GM12878 (cell line): ENCODE results near the gene UGT1A7. TPM values are rescaled to one million over a fixed set of nuclear protein-coding genes. Genes with fewer than 3 reads are reported as not detected.

Experiments used
- ATAC-seq: fragments of 200-7000 bp; cut with Tn5 transposase; 3 replicates; pipeline ENCODE4 v1.9.1; 2020; ENCODE audit warnings: mild to moderate bottlenecking, moderate library complexity
- BruUV-seq: library from RNA; stranded (reverse); fragments of 400-500 nt; replicated peaks from 2 replicates; lab custom pipeline; 2021; lab: Mats Ljungman, UMichigan
- CTCF ChIA-PET: fragments of 300-600 bp; sonication (Branson Sonifier 250); formaldehyde crosslinking; extraction: SDS; loops from one replicate; lab custom pipeline; 2021; ENCODE audit warnings: inconsistent platforms; lab: Yijun Ruan, JAX
- POLR2A ChIA-PET: fragments of 350-600 bp; formaldehyde crosslinking; extraction: SDS; loops from one replicate; lab custom pipeline; 2021; ENCODE audit warnings: inconsistent platforms; lab: Charles Lee
- RAD21 ChIA-PET: fragments of 300-600 bp; sonication (Branson Sonifier 250); formaldehyde crosslinking; loops from one replicate; lab custom pipeline; 2023; ENCODE audit warnings: antibody characterized with exemption; ENCODE audit not compliant: unreplicated experiment; lab: Charles Lee
- SMC1A ChIA-PET: fragments of 300-600 bp; sonication (Branson Sonifier 250); formaldehyde crosslinking; loops from one replicate; lab custom pipeline; 2023; ENCODE audit not compliant: unreplicated experiment, uncharacterized antibody; lab: Charles Lee
- DNase-seq: peaks from one replicate; pipeline ENCODE4 v3.0.0-alpha.2; 2011; ENCODE audit warnings: low read depth, low spot score
- FAIRE-seq: peaks from 3 replicates; lab custom pipeline; 2011; peaks lifted over from hg19 to GRCh38; lab: Jason Lieb, UNC
- H2AFZ ChIP-seq: 2 replicates; pipeline ENCODE4 v1.6.0; 2011; ENCODE audit warnings: low read depth, low read length, control low read depth; ENCODE audit not compliant: control insufficient read depth
- H3K27ac ChIP-seq: 2 replicates; pipeline ENCODE4 v1.5.1; 2011; ENCODE audit warnings: control low read depth; ENCODE audit not compliant: control insufficient read depth, insufficient read depth
- H3K27me3 ChIP-seq, 2 experiments: replicated peaks in 1 of 2; 2 replicates each; pipeline versions ENCODE4 v1.6.0 to v1.6.1; 2011; ENCODE audit warnings: low read length in 1 of 2; ENCODE audit not compliant: control insufficient read depth in 2 of 2, insufficient read depth in 2 of 2
- H3K36me3 ChIP-seq, 2 experiments: 2 replicates each; pipeline ENCODE4 v1.5.1; 2011; ENCODE audit warnings: low read length in 1 of 2; ENCODE audit not compliant: control insufficient read depth in 2 of 2, insufficient read depth in 2 of 2
- H3K4me1 ChIP-seq: 2 replicates; pipeline ENCODE4 v1.6.1; 2011; ENCODE audit warnings: mild to moderate bottlenecking, low read length, moderate library complexity, mixed read lengths; ENCODE audit not compliant: control insufficient read depth, insufficient read depth
- H3K4me2 ChIP-seq: 2 replicates; pipeline ENCODE4 v1.6.0; 2011; ENCODE audit warnings: control low read depth; ENCODE audit not compliant: control insufficient read depth, insufficient read depth
- H3K4me3 ChIP-seq: fragments of 200-600 bp; sonication (generic); 2 replicates; pipeline ENCODE4 v1.5.1; 2016
- H3K79me2 ChIP-seq: 2 replicates; pipeline ENCODE4 v1.6.0; 2011; ENCODE audit warnings: low read length; ENCODE audit not compliant: control insufficient read depth, insufficient read depth
- H3K9ac ChIP-seq: 2 replicates; pipeline ENCODE4 v1.8.0; 2011; ENCODE audit warnings: low read length, control low read depth, mixed read lengths; ENCODE audit not compliant: control insufficient read depth, insufficient read depth
- H3K9me3 ChIP-seq: replicated peaks from 3 replicates; pipeline ENCODE4 v1.5.1; 2011; ENCODE audit warnings: mild to moderate bottlenecking, low read length; ENCODE audit not compliant: control insufficient read depth, insufficient read depth
- H4K20me1 ChIP-seq: 2 replicates; pipeline ENCODE4 v1.6.0; 2011; ENCODE audit not compliant: control insufficient read depth, insufficient read depth
- BHLHE40 ChIP-seq, 2 experiments: fragments of 450-650 bp in 1 of 2; IDR thresholded peaks; 2 replicates each; pipeline ENCODE4 v1.6.1; 2011 to 2017; ENCODE audit warnings: low read depth in 2 of 2, borderline replicate concordance in 1 of 2, improper control_type of control experiment in 1 of 2, low read length in 1 of 2, mild to moderate bottlenecking in 1 of 2
- CREM ChIP-seq: IDR thresholded peaks from 2 replicates; pipeline ENCODE4 v1.6.1; 2014; ENCODE audit warnings: antibody characterized with exemption, low read depth
- CTCF ChIP-seq, 3 experiments: IDR thresholded peaks in 2 of 3; conservative IDR thresholded peaks in 1 of 3; 2 replicates each; pipeline ENCODE4 v1.5.1; 2011; ENCODE audit warnings: low read depth in 3 of 3, low read length in 3 of 3, mild to moderate bottlenecking in 3 of 3, control low read depth in 2 of 3, moderate library complexity in 2 of 3, inconsistent platforms in 1 of 3, mixed read lengths in 1 of 3; ENCODE audit not compliant: control insufficient read depth in 2 of 3, insufficient read depth in 1 of 3; ENCODE audit errors: extremely low read depth in 1 of 3
- EED ChIP-seq: sonication (generic); IDR thresholded peaks from 2 replicates; pipeline ENCODE4 v1.6.1; 2016; ENCODE audit warnings: antibody characterized with exemption, low read depth
- KAT2A ChIP-seq: conservative IDR thresholded peaks from 2 replicates; pipeline ENCODE4 v1.6.1; 2011; ENCODE audit warnings: low read depth, low read length; ENCODE audit not compliant: control insufficient read depth
- MXI1 ChIP-seq: fragments of 150-350 bp; IDR thresholded peaks from 2 replicates; pipeline ENCODE4 v1.6.1; 2011; ENCODE audit warnings: low read depth, mild to moderate bottlenecking, inconsistent platforms, low read length, improper control_type of control experiment
- NFXL1 ChIP-seq: fragments of 450-650 bp; IDR thresholded peaks from 2 replicates; pipeline ENCODE4 v1.6.1; 2017; ENCODE audit warnings: antibody characterized with exemption, mild to moderate bottlenecking, borderline replicate concordance
- RELB ChIP-seq: fragments of 450-650 bp; IDR thresholded peaks from 2 replicates; pipeline ENCODE4 v1.6.1; 2017; ENCODE audit warnings: low read depth, mild to moderate bottlenecking, moderate library complexity
- SMAD5 ChIP-seq: IDR thresholded peaks from 2 replicates; pipeline ENCODE4 v1.6.1; 2016; ENCODE audit warnings: antibody characterized with exemption, low read depth
- SPI1 ChIP-seq: IDR thresholded peaks from 2 replicates; pipeline ENCODE4 v1.6.1; 2011; ENCODE audit warnings: low read depth, mild to moderate bottlenecking, low read length, moderate library complexity, borderline replicate concordance; ENCODE audit not compliant: insufficient read depth
- STAT1 ChIP-seq: fragments of 450-650 bp; conservative IDR thresholded peaks from 2 replicates; pipeline ENCODE4 v1.6.1; 2014; ENCODE audit warnings: antibody characterized with exemption, mild to moderate bottlenecking
- in situ Hi-C: fragments of 300-500 bp; cut with MboI; formaldehyde crosslinking; loops from 9 replicates; pipeline ENCODE4 v1.14.3; 2018; ENCODE audit warnings: mixed read lengths
- intact Hi-C: fragments of 100-400 bp; cut with micrococcal nuclease; formaldehyde crosslinking; loops from one replicate; pipeline ENCODE4 v1.14.2; 2022; ENCODE audit not compliant: unreplicated experiment
- polyA plus RNA-seq, 11 experiments: library from polyadenylated mRNA; depleted of rRNA in 4 of 11; unstranded in 6 of 11; stranded (reverse) in 5 of 11; fragments of >200 nt; fragmentation: Nextera tagmentation in 4 of 11; fragmentation: Illumina TruSeq in 1 of 11; extraction: Ambion mirVana in 4 of 11; extraction: Trizol in 1 of 11; gene quantifications; 1 replicate in 1 of 11; 2 replicates in 10 of 11; pipeline versions ENCODE4 v1.2.1 to v1.2.3, GENCODE V29; 2011 to 2016; ENCODE audit warnings: inconsistent platforms in 2 of 11, missing spikeins in 2 of 11, low read depth in 1 of 11
- total RNA-seq, 4 experiments: library from RNA; depleted of rRNA in 3 of 4; stranded (reverse); fragments of >200 nt in 3 of 4; fragmentation: Illumina TruSeq in 1 of 4; extraction: Trizol in 1 of 4; gene quantifications; 2 replicates each; pipeline versions ENCODE4 v1.2.1 to v1.2.3, GENCODE V29; 2013 to 2021

Gene UGT1A7
- total and polyA plus RNA-seq, 10 of the 15 experiments (the other 5 are each of a cell fraction or from before 2014, with no cell fraction given): not detected

- H2AFZ ChIP-seq: no peak overlapping the region
- POLR2A ChIA-PET: no interaction called here
- no peak for FAIRE-seq
These were observed 7.8 kb upstream of the UGT1A7 start for GRCh38 chr2:233673896-233674295.

More at GRCh38 chr2:233673896-233674295, 7.8 kb upstream of the UGT1A7 start:
- H3K79me2 ChIP-seq: no peaks in the 10 kb centered on the region
- ChIA-PET SMC1A (no interaction called here), RAD21 (no interaction called here), CTCF (no interaction called here)
- intact Hi-C loops: no loop called here
- no peaks in the 10 kb centered on the region for H3K36me3 ChIP-seq
- no peak overlapping the region for H3K4me3 ChIP-seq
- no peak overlapping the region for H3K27ac ChIP-seq
- H4K20me1 ChIP-seq: no peaks in the 10 kb centered on the region
- DNase-seq (no peak), ATAC-seq (no peak)
- no peaks in the 10 kb centered on the region; a peak in 1 of 4 replicates for H3K27me3 ChIP-seq
- H3K4me1 ChIP-seq: no peaks in the 10 kb centered on the region
- in situ Hi-C loops: no loop called here
- no peaks in the 10 kb centered on the region for H3K9me3 ChIP-seq
- BruUV-seq: no TSS peak
- H3K9ac ChIP-seq: no peak overlapping the region
- H3K4me2 ChIP-seq: no peak overlapping the region
- TF ChIP-seq NFXL1 (no peak), MXI1 (no peak), SPI1 (no peak), STAT1 (no peak), SMAD5 (no peak), CTCF (IDR thresholded peaks at IDR 0.05 in 2 of 3, conservative IDR thresholded peaks at IDR 0.05 in 1 of 3; ENCODE audit: control insufficient read depth in 2 of 3, extremely low read depth in 1 of 3, insufficient read depth in 1 of 3, low read depth in 3 of 3, low read length in 3 of 3) (no peak), BHLHE40 (IDR thresholded peaks at IDR 0.05; ENCODE audit: borderline replicate concordance in 1 of 2, low read depth in 2 of 2, low read length in 1 of 2) (no peak), CREM (no peak), RELB (no peak), KAT2A (no peak), EED (no peak)
